Osteoblast (primary cell): ENCODE data around the gene FGFR3. TPM values are rescaled to one million over a fixed set of nuclear protein-coding genes. Genes with fewer than 3 reads are reported as not detected.

Source experiments
- DNase-seq: peaks from one replicate; pipeline ENCODE4 v3.0.0; 2011; ENCODE audit warnings: low spot score, mixed read lengths; ENCODE audit not compliant: insufficient read length; ENCODE audit errors: missing footprints
- H2AFZ ChIP-seq: 2 replicates; pipeline ENCODE4 v1.6.0; 2011; ENCODE audit warnings: mild to moderate bottlenecking, low read length
- H3K27ac ChIP-seq: 2 replicates; pipeline ENCODE4 v1.5.1; 2011; ENCODE audit warnings: mild to moderate bottlenecking, low read depth, low read length, moderate library complexity
- H3K27me3 ChIP-seq: 2 replicates; pipeline ENCODE4 v1.6.0; 2012; ENCODE audit warnings: mild to moderate bottlenecking, control low read depth, inconsistent platforms, low read length, moderate library complexity; ENCODE audit not compliant: insufficient read depth
- H3K36me3 ChIP-seq: 2 replicates; pipeline ENCODE4 v1.5.1; 2011; ENCODE audit warnings: mild to moderate bottlenecking, low read length, control low read depth, moderate library complexity; ENCODE audit not compliant: insufficient read depth
- H3K4me1 ChIP-seq: 2 replicates; pipeline ENCODE4 v1.5.1; 2011; ENCODE audit warnings: mild to moderate bottlenecking, low read length, control low read depth, moderate library complexity; ENCODE audit not compliant: insufficient read depth
- H3K4me2 ChIP-seq: 2 replicates; pipeline ENCODE4 v1.6.0; 2011; ENCODE audit warnings: mild to moderate bottlenecking, low read length; ENCODE audit not compliant: insufficient read depth
- H3K4me3 ChIP-seq: fragments of 200-600 bp; sonication (generic); 3 replicates; pipeline ENCODE4 v1.5.1; 2012; ENCODE audit warnings: mild to moderate bottlenecking, low read length, inconsistent platforms; ENCODE audit not compliant: insufficient read depth
- H3K79me2 ChIP-seq: 2 replicates; pipeline ENCODE4 v1.6.0; 2012; ENCODE audit warnings: mild to moderate bottlenecking, low read length, control low read depth, inconsistent platforms; ENCODE audit not compliant: insufficient read depth
- H3K9me3 ChIP-seq: 2 replicates; pipeline ENCODE4 v1.5.1; 2011; ENCODE audit warnings: low read depth, low read length, control low read depth
- H4K20me1 ChIP-seq: 2 replicates; pipeline ENCODE4 v1.6.0; 2012; ENCODE audit warnings: mild to moderate bottlenecking, low read length, control low read depth; ENCODE audit not compliant: insufficient read depth
- total RNA-seq: library from RNA; depleted of rRNA; stranded (reverse); fragments of >200 nt; gene quantifications from 2 replicates; pipeline ENCODE4 v1.2.3, GENCODE V29; 2012
- TF ChIP-seq, protein P1 (sequence below): IDR thresholded peaks from 2 replicates; pipeline ENCODE4 v1.5.1; 2011; ENCODE audit warnings: mild to moderate bottlenecking, low read depth, low read length, moderate library complexity; ENCODE audit errors: extremely low read depth

Gene FGFR3
- total RNA-seq, 1 donor: 0.36 TPM

DNA sequence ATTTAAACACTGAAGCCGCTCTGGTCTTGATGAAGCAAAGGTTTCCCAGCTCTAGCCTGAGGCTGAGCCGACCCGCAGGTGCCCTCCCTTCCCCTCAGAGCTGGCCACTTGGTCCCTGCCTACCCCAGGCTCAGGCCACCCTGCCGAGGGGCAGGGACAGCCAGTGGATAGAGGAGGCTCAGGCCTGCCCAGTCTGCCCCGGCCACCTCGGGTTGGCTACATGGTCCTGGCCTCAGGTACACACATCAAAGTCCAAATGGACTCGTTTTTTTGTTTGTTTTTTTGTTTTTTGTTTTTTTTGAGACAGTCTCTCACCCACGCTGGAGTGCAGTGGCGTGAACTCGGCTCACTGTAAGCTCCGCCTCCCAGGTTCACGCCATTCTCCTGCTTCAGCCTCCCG, 47.9 kb upstream of the FGFR3 start:
- TF ChIP-seq, protein P1, sequence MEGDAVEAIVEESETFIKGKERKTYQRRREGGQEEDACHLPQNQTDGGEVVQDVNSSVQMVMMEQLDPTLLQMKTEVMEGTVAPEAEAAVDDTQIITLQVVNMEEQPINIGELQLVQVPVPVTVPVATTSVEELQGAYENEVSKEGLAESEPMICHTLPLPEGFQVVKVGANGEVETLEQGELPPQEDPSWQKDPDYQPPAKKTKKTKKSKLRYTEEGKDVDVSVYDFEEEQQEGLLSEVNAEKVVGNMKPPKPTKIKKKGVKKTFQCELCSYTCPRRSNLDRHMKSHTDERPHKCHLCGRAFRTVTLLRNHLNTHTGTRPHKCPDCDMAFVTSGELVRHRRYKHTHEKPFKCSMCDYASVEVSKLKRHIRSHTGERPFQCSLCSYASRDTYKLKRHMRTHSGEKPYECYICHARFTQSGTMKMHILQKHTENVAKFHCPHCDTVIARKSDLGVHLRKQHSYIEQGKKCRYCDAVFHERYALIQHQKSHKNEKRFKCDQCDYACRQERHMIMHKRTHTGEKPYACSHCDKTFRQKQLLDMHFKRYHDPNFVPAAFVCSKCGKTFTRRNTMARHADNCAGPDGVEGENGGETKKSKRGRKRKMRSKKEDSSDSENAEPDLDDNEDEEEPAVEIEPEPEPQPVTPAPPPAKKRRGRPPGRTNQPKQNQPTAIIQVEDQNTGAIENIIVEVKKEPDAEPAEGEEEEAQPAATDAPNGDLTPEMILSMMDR: no peak
- Histone ChIP-seq H2AFZ (no peak overlapping the region), H3K79me2 (no peaks in the 10 kb centered on the region), H3K9me3 (no peaks in the 10 kb centered on the region), H4K20me1 (no peaks in the 10 kb centered on the region), H3K36me3 (peaks cover 23% of the 10 kb centered on the region), H3K27me3 (no peaks in the 10 kb centered on the region), H3K4me3 (no peak overlapping the region), H3K4me2 (no peak overlapping the region), H3K4me1 (no peaks in the 10 kb centered on the region), H3K27ac (no peak overlapping the region)
- no peak for DNase-seq

DNA sequence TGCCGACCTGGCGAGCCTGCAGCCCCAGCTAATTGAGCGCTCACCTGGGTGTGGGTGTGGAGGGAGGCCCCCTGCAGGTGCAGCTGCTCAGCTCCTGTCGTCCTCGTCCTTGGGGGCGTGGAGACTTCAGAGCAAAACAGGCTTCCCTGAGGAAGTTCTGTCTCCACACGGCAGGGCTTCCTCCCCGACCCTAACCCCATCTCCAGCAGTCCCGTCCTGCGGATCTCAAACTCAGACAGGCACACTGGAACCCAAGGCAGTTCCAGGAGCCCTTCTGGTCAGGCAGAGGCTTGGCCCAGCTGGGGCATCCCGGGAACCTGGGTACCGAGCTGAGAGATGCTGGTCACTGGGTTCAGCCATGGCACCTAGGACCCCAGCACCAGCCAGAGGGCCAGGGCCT, 47.4 kb upstream of the FGFR3 start:
- Histone ChIP-seq H2AFZ (no peak overlapping the region), H3K4me2 (no peak overlapping the region), H4K20me1 (no peaks in the 10 kb centered on the region)

DNA sequence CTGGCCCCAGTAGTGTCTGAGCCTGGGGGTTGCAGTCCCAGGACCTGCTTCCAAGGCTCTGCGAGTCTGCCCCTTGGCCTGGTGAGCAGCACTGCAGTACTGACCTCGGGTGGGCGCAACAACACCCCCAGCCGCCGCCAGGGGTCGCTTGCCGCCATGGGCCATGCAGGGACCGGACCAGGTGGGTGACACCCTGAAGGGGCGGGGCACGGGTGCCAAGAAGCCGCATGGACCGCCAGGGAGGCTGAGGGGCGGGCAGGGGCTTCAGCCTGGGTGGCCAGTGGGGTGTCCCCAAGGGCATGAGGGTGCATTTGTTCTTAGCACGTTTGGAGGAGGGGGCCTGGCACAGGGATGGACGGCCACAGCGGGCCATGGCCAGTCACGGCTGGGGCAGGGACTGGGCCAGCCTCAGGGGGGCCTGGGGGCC, 46.8 kb upstream of the FGFR3 start:
- Histone ChIP-seq H3K4me2 (no peak overlapping the region), H3K27me3 (no peaks in the 10 kb centered on the region), H3K9me3 (no peaks in the 10 kb centered on the region), H2AFZ (no peak overlapping the region), H3K36me3 (peaks cover 13% of the 10 kb centered on the region), H3K4me1 (no peaks in the 10 kb centered on the region), H3K4me3 (no peak overlapping the region), H3K79me2 (no peaks in the 10 kb centered on the region), H3K27ac (no peak overlapping the region), H4K20me1 (no peaks in the 10 kb centered on the region)
- TF ChIP-seq, protein P1: peak; percentile 65
- DNase-seq: peak; percentile 99

More for the DNA sequence above, 47.4 kb upstream of the FGFR3 start:
- H3K4me1 ChIP-seq: no peaks in the 10 kb centered on the region
- no peak overlapping the region for H3K4me3 ChIP-seq
- H3K36me3 ChIP-seq: peaks cover 19% of the 10 kb centered on the region
- H3K27ac ChIP-seq: no peak overlapping the region
- TF ChIP-seq, protein P1: no peak
- no peak for DNase-seq
- no peaks in the 10 kb centered on the region for H3K79me2 ChIP-seq
- no peaks in the 10 kb centered on the region for H3K27me3 ChIP-seq
- no peaks in the 10 kb centered on the region for H3K9me3 ChIP-seq

DNA sequence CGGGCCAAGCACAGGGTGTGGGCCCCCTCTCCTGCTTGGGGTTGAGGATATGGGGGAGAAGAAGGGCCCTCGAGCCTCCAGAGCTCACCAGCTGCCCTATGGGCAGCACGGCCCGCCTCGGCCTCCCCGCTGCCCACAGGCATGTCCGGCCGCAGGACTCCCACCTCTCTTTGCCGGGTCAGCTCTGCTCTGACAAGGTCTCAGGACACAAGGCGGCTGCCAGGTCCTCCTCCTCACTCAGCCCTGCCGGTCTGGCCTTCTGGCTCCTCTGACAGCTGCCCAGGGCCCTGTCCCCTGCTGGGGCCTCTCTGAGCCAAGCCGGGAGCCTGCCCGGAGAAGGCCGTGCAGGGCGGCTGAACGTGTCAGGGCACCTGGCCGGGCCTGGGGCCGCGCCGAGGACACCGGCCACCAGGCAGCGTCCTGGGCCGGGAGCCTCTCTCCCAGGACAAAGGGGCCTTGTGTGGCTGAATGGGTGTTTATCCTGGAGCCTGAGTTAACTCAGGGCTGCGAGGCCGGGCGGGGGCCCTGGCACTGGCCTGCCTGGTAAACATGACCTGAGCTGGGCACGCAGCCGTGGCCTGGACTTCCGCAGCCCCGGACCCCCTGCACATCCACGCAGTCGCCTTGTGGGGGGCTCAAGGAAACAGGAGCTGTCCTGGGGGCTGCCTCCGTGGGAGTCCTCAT, 46.0 kb upstream of the FGFR3 start:
- TF ChIP-seq, protein P1: no peak
- H3K4me2 ChIP-seq: no peak overlapping the region
- H3K4me1 ChIP-seq: no peaks in the 10 kb centered on the region
- H3K27ac ChIP-seq: no peak overlapping the region
- no peak overlapping the region for H2AFZ ChIP-seq
- no peak overlapping the region for H3K4me3 ChIP-seq
- no peaks in the 10 kb centered on the region for H3K9me3 ChIP-seq
- no peaks in the 10 kb centered on the region for H3K27me3 ChIP-seq
- no peaks in the 10 kb centered on the region for H4K20me1 ChIP-seq
- H3K79me2 ChIP-seq: no peaks in the 10 kb centered on the region
- DNase-seq: peak; percentile 93
- H3K36me3 ChIP-seq: peaks cover 6% of the 10 kb centered on the region
